CD4-positive, alpha-beta T cell treated with Interleukin-15 for 4 hours (primary cell): ENCODE measurements around the gene STX7.

Experiments
- DNase-seq: peaks from one replicate; pipeline ENCODE4 v3.0.0-alpha.2; 2020; ENCODE audit warnings: low spot score

Gene STX7

GRCh38 chr6:132412656-132413498 is 100.0 kb downstream of the STX7 start:
- no peak for DNase-seq

DNA sequence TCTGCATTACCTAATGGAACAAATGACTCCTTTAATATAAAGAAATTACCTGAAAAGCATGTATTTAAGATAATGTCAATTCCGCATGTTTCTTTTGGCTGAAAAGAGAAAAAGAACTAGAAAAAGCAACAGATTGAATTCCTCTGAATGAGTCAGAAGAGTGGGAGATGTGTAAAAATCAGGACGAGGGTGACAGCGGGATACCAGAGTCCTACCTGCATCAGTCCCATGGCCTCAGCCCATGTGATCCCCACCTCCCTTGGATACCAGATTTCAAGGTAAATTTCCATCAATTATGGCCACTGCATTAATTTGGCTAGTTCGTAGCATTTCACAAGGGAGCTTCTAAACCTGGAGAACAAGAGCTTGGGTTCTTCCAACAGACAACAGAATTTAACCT is 101.6 kb downstream of the STX7 start:
- DNase-seq, result no peak

GRCh38 chr6:132410830-132411229 is 102.1 kb downstream of the STX7 start:
- DNase-seq, result no peak

- DNase-seq, result no peak
Observed at GRCh38 chr6:132405143-132405915, 107.6 kb downstream of the STX7 start.

DNA sequence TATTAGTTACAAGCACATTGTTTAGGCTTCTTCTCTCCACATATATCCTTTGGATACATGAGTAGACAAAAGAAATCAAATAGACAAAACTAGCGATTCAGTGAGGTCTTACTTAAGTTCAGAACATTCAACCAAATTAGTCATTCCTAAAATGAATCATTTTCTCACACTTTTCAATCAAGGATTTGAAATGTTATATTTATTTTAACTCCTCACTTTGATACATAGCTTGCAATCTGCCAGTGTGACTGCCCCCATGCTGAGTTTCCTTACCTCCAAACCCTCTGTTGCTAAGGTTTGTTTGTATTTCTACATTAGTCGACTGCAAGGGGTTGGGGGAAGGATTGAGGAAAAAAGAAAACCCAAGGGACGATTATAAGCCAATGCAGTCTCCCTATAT is 108.2 kb downstream of the STX7 start:
- no peak for DNase-seq

GRCh38 chr6:132404330-132404729 is 108.6 kb downstream of the STX7 start:
- no peak for DNase-seq

GRCh38 chr6:132401618-132402285 is 111.2 kb downstream of the STX7 start:
- DNase-seq, result no peak

- DNase-seq, result no peak
Observed at GRCh38 chr6:132400883-132401617, 111.9 kb downstream of the STX7 start, which contains the start of gene MOXD1. Gene MOXD1, minus strand, starts transcription at chr6:132401475. Its CDS starts 49 bp downstream, at chr6:132401426.

- no peak for DNase-seq
Observed at GRCh38 chr6:132400555-132400882, 112.4 kb downstream of the STX7 start.

DNA sequence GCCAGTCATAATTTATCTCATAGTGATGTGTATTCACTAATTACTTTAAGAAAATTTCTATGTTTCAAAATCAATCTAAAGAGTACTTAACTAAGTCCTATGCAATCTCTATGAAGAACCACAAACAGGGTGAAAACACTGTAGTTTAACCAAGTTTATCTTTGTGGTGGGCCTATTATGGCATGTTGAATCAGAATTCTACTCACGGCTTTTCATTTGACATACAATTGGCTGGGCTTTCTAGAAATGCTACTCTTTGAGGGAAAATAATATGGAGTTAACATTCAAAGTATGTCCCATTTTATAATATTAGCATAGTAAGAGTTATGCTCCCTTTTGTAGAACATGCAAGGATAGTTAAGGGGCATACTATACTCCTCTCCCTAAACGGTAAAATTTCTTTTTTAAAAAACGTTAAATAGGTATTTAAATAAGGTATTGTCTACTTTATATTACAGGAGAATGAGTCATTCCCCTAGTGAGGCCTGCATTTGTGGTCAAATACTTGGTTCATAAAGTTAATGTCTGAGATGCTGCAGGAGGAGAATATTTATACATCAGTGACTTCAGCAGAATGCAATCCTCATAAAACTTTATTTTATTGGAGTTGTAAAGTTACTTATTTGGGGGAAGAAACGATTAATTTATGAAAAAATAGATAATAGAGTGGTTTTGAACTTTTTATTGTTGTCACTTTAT is 113.4 kb downstream of the STX7 start:
- DNase-seq, result no peak
